SK-N-SH (cell line): Measurements from ENCODE around the gene CFAP20DC.

Source experiments
- CHD2 ChIP-seq: fragments of 150-350 bp; IDR thresholded peaks from 2 replicates; pipeline ENCODE4 v1.6.1; 2018; ENCODE audit warnings: low read length; ENCODE audit not compliant: partially characterized antibody
- CTCF ChIP-seq: fragments of 200-600 bp; sonication (generic); IDR thresholded peaks from 2 replicates; pipeline ENCODE4 v1.6.1; 2017; ENCODE audit warnings: antibody characterized with exemption, mild to moderate bottlenecking, moderate library complexity
- EP300 ChIP-seq, 2 experiments: IDR thresholded peaks; 2 replicates each; pipeline versions ENCODE4 v1.4.0 to v1.6.1; 2012; ENCODE audit warnings: borderline replicate concordance in 1 of 2, low read depth in 1 of 2, low read length in 1 of 2
- EZH2phosphoT487 ChIP-seq: fragments of 200-600 bp; sonication (generic); IDR thresholded peaks from 2 replicates; pipeline ENCODE4 v1.6.1; 2017; ENCODE audit warnings: low read depth, mixed run types, mild to moderate bottlenecking, antibody characterized with exemption, moderate library complexity, borderline replicate concordance
- JUND ChIP-seq: IDR thresholded peaks from 2 replicates; pipeline ENCODE4 v1.4.0; 2012
- MAX ChIP-seq: IDR thresholded peaks from 2 replicates; pipeline ENCODE4 v1.4.0; 2012; ENCODE audit warnings: low read depth
- PBX3 ChIP-seq: IDR thresholded peaks from 2 replicates; pipeline ENCODE4; 2012
- REST ChIP-seq: IDR thresholded peaks from 2 replicates; pipeline ENCODE4 v1.6.1; 2012; ENCODE audit warnings: mild to moderate bottlenecking, low read depth, low read length, moderate library complexity
- SIN3A ChIP-seq: IDR thresholded peaks from 2 replicates; pipeline ENCODE4 v1.6.1; 2012; ENCODE audit warnings: low read depth, mild to moderate bottlenecking, low read length, moderate library complexity, borderline replicate concordance
- SMC3 ChIP-seq: IDR thresholded peaks from 2 replicates; pipeline ENCODE4 v1.6.1; 2012; ENCODE audit warnings: low read depth, low read length, improper control_type of control experiment
- TCF12 ChIP-seq: IDR thresholded peaks from 2 replicates; pipeline ENCODE4 v1.4.0; 2012
- TEAD4 ChIP-seq: IDR thresholded peaks from 2 replicates; pipeline ENCODE4 v1.4.0; 2012; ENCODE audit warnings: mild to moderate bottlenecking, borderline replicate concordance; ENCODE audit not compliant: insufficient read depth

- TF ChIP-seq PBX3, result no peak
- TF ChIP-seq JUND, result no peak
- TF ChIP-seq TEAD4, result no peak
- TF ChIP-seq CTCF, result no peak
- TF ChIP-seq MAX, result no peak
- TF ChIP-seq EP300 (IDR thresholded peaks at IDR 0.05; ENCODE audit: borderline replicate concordance in 1 of 2, low read depth in 1 of 2, low read length in 1 of 2), result no peak
- no peak for TF ChIP-seq CHD2
- no peak for TF ChIP-seq TCF12
- TF ChIP-seq EZH2phosphoT487, result no peak
- no peak for TF ChIP-seq SMC3
- TF ChIP-seq REST, result no peak
- TF ChIP-seq SIN3A, result no peak
Measured at GRCh38 chr3:58799271-58799670, 250.6 kb downstream of the CFAP20DC start.
